ENCODE results near the gene CHST2.
"Not testable (repeated sequence)": the region's sequence is repeated elsewhere in the genome, so short reads cannot be mapped to it uniquely, and the experiment has no call there.

CHST2 gene

GRCh38 chr3:143119009-143119914 lies at the start of gene CHST2:
CHST2 (plus strand) TSS chr3:143119771; CDS start chr3:143120817, 1,046 bp downstream.
- peak in 49 of 56 donors; percentile 10 to 82 (median 60) for DNase-seq

GRCh38 chr3:143070977-143071551 lies 48.5 kb upstream of the CHST2 start:
- no peak for DNase-seq

GRCh38 chr3:143071776-143072175 lies 47.8 kb upstream of the CHST2 start:
- no peak for DNase-seq

DNA sequence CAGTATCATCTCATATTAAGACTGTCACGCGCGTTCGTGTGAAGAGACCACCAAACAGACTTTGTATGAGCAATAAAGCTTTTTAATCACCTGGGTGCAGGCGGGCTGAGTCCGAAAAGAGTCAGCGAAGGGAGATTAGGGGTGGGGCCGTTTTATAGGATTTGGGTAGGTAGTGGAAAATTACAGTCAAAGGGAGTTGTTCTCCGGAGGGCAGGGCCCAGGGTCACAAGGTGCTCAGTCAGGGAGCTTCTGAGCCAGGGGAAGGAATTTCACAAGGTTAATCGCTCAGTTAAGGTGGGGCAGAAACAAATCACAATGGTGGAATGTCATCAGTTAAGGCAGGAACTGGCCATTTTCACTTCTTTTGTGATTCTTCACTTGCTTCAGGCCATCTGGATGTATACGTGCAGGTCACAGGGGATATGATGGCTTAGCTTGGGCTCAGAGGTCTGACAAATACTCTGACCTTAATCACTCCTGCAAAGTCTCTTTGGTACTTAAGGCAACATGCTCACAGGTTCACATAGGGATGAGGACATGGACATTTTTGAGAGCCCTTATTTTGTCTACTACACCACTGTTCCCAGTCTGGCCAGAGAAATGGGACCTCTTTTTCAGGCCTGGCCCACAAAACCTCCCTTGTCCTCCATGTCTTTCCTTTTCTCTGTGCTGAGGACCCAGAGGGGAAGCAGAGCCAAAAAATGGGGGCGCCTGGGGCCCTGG lies 47.1 kb upstream of the CHST2 start:
- not testable (repeated sequence) for DNase-seq

DNA sequence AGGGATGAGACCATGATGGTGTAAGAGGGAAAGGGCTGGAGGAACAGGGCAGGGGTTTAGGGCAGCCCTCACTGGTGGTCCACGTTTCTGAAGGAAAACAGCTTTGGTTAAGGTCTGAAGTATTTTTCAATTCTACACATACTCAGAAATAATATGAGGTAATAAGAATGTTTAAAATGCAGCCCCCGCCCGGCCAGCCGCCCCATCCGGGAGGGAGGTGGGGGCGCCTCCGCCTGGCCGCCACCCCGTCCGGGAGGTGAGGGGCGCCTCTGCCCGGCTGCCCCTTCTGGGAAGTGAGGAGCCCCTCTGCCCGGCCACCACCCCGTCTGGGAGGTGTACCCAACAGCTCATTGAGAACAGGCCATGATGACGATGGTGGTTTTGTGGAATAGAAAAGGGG lies 46.0 kb upstream of the CHST2 start:
- not testable (repeated sequence) for DNase-seq

DNA sequence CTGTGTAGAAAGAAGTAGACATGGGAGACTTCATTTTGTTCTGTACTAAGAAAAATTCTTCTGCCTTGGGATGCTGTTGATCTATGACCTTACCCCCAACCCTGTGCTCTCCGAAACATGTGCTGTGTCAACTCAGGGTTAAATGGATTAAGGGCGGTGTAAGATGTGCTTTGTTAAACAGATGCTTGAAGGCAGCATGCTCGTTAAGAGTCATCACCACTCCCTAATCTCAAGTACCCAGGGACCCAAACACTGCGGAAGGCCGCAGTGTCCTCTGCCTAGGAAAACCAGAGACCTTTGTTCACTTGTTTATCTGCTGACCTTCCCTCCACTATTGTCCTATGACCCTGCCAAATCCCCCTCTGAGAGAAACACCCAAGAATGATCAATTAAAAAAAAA lies 45.6 kb upstream of the CHST2 start:
- DNase-seq: not testable (repeated sequence)

DNA sequence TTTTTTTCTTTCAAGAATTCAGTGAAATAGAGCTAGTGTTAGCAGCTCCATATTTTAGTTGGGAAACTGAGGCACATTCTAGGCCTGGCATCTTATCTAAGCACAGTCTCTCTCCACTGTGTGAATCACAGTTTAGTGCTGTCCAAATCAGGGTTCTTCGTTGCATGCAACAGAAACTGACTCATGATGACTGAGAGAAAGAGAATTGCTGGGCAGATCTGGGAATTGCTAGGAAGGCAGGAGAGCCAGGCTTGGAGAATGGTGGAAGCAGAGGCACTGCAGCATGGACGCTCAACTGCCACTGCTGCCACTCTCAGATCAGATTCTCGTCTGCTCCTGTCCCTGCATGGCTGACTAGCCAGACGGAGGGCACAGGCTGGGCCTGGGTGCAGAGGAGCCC lies 40.7 kb upstream of the CHST2 start:
- no peak for DNase-seq

DNA sequence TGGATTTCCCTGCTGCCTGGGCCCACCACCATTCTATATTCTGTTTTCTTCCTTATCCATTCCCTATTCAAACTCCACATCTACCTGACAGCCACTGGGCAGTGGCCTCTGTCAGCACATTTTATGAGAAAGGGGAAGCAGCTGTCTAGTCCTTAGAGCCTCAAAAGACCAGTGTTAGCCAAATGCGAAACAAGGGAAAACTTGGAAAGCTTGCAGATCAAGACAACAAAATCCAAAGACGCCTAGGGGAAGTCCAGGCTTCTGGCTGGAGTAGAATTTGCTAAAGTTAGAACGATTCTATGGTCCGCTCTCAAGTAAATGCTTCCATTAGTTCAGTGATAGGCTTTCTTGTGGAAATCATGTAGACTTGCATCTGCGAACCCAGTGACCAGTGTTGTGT lies 39.4 kb upstream of the CHST2 start:
- no peak for DNase-seq

GRCh38 chr3:143081365-143081764 lies 38.2 kb upstream of the CHST2 start:
- no peak for DNase-seq

DNA sequence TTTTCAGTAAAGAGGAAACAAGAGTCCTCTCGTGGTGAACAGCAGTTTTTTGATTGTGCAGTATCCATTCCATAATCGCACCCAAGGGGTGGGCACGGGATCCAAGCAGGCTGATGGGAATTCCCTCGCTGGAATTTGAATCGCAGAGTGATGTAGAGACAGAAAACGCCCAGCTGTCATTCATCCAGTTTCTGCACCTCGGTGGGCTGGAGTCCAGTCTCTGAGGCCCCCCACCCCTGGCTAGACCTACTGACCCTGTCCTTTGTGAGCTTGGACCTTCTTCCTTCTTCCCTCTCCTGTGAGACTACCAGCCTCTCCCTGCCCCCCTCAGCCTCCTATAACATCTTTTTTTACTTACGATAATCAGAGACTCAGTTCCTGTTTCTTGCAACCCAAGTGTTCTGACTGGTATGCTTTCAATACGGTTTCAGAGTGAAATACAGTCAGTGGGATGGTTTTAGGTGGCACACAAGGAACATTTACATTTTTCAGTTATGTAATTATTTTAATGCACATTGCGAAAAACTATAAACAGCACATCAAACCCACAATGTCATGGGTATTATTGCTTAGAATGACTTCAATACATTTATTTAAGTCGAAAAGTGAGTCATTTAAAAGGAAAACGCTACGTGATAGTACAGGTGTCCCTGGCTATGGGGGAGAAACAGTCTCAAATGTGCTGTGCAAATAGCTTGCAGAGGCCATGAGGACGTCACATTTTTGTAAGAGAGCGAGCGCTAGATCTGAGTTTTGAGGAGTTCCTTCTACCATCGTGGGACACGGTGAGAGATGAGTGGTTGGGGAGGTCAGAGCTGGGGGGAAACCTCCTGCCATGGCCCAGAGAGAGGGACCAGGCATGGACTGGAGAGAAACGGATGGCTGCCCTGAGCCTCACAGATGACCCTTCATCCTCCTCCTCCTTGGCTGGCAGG lies 37.5 kb upstream of the CHST2 start:
- DNase-seq: no peak

DNA sequence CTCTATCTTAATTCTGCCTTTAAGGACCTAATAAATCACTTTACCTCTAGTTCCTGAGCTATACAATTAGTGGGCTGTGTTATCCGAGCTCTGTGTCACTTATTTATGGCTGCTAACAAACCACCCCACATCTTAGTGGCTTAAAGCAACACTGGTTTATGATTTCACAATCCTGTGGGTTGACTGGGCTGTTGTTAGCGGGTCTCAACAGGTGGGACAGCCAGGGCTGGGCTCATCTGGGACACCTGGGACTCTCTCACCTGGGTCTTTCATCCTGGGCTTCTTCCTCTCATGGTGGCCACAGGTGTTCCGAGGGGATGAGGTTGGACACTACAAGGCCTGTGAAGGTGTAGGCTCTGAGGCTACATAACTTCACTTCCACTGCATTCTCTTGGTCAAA lies 35.8 kb upstream of the CHST2 start:
- DNase-seq: no peak

- DNase-seq: no peak
These were observed 34.5 kb upstream of the CHST2 start for GRCh38 chr3:143084856-143085731.

DNA sequence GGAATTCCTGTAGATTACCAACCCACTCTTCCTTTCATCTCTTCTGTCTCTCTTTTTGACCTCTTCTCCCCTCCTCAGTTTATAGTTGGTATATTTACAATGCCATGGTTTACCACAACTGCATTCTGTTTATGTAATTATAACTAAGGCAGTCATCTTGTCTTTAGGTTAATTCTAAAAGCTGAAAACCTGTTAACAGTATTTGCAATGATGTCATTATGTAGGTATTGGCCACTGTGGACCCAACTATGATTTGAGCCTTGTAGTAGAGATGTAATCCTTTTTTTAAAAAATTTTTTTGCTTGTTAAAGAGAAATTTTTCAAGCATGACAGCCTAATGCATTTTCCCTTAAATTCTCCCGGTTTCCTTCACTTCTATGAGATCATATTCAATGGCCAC lies 30.7 kb upstream of the CHST2 start:
- DNase-seq: no peak

DNA sequence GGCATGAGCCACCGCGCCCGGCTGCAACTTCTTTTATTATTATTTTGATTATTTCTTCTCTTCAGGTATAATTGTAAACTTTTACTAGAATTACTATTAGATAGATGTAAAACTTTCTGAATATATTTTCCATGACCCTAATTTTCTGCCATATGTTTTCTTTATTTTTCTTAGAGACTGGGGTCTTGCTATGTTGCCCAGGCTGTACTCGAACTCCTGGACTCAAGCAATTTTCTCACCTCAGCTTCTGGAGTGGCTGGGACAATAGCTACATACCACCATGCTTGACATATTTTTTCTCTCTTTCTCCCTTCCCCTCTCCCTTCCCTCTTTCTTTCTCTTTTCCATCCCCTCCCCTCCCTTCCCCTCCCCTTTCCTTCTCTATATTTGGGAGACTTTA lies 29.6 kb upstream of the CHST2 start:
- DNase-seq: no peak

DNA sequence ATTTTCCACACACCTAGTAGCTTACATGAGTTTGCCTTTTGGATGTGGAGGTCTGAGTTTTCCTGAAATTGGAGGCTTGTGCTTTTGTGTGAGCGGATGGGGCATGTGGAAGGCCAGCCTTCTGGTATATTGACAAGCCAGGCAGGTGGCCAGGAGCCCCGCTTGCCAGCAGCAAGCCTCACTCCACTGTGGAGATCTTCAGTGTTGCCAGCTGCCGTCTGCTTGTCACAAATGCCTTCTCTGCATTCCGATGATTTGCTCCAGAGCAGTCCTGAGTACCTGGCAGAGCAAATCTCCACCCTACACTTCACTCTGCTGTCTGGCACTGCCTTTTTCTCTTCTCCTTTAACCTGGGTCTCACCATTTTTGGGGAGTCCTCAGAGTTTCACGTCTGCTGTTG lies 29.1 kb upstream of the CHST2 start:
- peak in 15 of 56 donors; percentile 2 to 40 (median 17) for DNase-seq

DNA sequence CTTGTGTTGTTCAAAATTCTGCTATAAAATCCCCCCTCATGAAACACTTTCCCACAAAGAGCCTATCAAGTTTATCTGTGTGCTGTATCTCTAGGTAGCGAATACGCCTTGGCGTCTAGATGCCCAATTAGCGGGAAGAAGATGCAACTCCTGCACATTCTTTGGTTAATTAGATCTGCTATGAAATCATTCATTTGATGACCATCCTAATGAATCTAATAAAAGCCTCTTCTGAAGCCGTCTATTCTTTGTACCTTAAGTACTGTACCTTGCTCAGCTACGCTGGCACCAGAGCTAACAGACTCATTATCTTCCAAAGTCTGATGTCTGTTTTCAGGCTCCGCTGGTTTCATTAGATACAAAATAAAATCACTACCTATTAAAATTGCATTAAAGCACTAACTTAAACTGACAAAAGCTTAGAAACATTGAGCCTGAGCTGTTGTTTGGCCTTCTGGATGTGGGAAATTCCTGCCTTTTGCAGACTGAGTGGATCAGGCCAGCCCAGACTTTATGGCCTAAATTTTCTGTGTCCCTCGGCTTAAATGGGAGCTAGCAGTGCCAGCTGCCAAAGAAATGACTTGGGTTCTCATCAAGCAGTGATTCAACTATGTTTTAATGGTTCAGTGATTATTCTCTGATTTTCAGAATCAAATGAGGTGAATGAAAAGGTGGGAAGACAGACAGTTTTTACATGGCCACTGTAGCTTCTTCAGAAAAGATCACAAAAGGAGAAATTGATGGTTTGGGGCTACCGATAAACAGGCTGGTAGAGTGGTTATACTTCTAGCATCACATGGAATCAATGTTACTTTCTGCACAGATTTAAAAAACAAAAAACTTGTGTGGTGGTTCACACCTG lies 28.4 kb upstream of the CHST2 start:
- no peak for DNase-seq

DNA sequence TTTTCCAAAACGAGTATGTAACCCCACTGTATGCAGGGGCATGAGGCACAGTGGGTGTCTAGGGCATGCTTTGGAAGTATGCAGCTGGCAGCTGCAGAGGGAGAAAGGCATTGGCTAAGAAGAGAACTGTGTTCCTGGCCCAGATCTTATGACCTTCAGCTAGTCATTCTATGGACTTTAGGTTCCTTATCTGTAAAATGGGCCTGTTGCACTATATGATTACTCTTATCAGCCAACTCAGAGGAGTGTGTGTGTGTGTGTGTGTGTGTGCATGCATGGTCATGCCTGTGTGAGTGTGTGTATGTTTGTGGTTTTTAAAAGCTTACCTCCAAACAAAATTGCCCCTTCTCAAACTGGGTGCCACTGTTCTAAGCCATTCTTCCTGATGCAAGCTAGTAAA lies 27.4 kb upstream of the CHST2 start:
- DNase-seq: no peak

DNA sequence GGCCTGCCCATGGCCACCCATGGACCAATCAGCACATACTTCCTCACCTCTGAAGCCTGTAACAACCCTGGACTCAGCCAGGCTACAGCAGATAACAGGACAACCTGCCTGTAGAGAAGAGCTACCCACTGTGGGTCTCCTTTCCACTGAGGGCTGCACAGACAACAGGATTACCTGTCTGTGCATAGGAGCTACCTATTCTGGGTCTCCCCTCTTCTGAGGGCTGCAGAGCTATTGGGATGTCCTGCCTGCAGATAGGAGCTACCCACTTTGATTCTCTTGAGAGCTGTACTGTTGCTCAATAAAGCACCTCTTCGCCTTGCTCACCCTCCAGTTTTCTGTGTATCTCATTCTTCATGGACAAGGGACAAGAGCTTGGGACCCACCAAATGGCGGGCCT lies 23.8 kb upstream of the CHST2 start:
- no peak for DNase-seq
